Measurements from ENCODE around the gene TEX22.

- TF ChIP-seq, protein P1, sequence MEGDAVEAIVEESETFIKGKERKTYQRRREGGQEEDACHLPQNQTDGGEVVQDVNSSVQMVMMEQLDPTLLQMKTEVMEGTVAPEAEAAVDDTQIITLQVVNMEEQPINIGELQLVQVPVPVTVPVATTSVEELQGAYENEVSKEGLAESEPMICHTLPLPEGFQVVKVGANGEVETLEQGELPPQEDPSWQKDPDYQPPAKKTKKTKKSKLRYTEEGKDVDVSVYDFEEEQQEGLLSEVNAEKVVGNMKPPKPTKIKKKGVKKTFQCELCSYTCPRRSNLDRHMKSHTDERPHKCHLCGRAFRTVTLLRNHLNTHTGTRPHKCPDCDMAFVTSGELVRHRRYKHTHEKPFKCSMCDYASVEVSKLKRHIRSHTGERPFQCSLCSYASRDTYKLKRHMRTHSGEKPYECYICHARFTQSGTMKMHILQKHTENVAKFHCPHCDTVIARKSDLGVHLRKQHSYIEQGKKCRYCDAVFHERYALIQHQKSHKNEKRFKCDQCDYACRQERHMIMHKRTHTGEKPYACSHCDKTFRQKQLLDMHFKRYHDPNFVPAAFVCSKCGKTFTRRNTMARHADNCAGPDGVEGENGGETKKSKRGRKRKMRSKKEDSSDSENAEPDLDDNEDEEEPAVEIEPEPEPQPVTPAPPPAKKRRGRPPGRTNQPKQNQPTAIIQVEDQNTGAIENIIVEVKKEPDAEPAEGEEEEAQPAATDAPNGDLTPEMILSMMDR (conservative IDR thresholded peaks at IDR 0.05): no peak
- no peak for TF ChIP-seq ZFX (IDR thresholded peaks at IDR 0.05)
These were observed 6.8 kb upstream of the TEX22 start for GRCh38 chr14:105391541-105391940.

Measured in C4-2B (cell line).